Endothelial cell of umbilical vein (primary cell): Measurements from ENCODE around the gene OR51A2.

Experiments used
- CTCF ChIP-seq, 2 donors: IDR thresholded peaks; 1 replicate in 1 of 2; 2 replicates in 1 of 2; pipeline ENCODE4 v1.5.1; 2011; ENCODE audit warnings: low read length in 2 of 2, mild to moderate bottlenecking in 2 of 2, moderate library complexity in 2 of 2, control low read depth in 1 of 2, inconsistent platforms in 1 of 2, low read depth in 1 of 2; ENCODE audit not compliant: insufficient read depth in 1 of 2; ENCODE audit errors: extremely low read depth in 1 of 2
- EZH2 ChIP-seq: IDR thresholded peaks from 2 replicates; pipeline ENCODE4 v1.6.1; 2012; ENCODE audit warnings: borderline replicate concordance, low read depth, mild to moderate bottlenecking, moderate library complexity, low read length, inconsistent platforms; ENCODE audit not compliant: severe bottlenecking
- JUN ChIP-seq: IDR thresholded peaks from 2 replicates; pipeline ENCODE4 v1.6.1; 2011; ENCODE audit warnings: borderline replicate concordance, low read depth; ENCODE audit not compliant: insufficient read length, insufficient read depth
- MYC ChIP-seq: IDR thresholded peaks from one replicate; pipeline ENCODE4 v1.6.1; 2011; ENCODE audit warnings: mild to moderate bottlenecking, low read depth, low read length

DNA sequence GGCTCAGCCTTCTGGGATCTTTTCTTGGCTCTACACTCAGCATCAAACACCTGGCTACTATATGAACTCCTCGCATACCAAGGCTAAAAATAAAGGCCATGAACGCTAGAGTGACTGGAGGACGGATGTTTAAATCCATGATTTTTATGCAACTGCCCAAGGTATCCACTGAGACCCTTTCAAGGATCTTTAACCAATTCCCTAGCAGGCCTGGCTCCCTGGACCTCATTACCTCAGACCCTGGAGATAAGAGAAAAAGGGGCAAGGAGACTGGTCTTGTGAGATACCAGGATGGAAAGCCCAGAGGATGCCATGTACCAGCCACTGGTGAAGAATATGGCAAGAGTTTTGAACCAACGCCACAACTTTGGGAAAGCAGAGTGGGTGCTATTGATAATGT lies 36.3 kb downstream of the OR51A2 start, which contains the start of gene OR51G2:
- TF ChIP-seq CTCF (IDR thresholded peaks at IDR 0.05; ENCODE audit: extremely low read depth in 1 of 2, insufficient read depth in 1 of 2, low read depth in 1 of 2, low read length in 2 of 2) (no peak), EZH2 (no peak), MYC (no peak), JUN (no peak)
